CD14-positive monocyte (primary cell): ENCODE results near the gene DNAJC7. TPM values are rescaled to one million over a fixed set of nuclear protein-coding genes. Genes with fewer than 3 reads are reported as not detected.
A peak's percentile ranks its signal among the peaks of the same experiment; 100 is the strongest.

Experiments used
- DNase-seq, 3 donors: peaks; one replicate each; pipeline ENCODE4 v3.0.0-alpha.2; 2011 to 2022
- H2AFZ ChIP-seq: 2 replicates; pipeline ENCODE4 v1.6.0; 2012; ENCODE audit warnings: mild to moderate bottlenecking, low read depth, low read length, inconsistent platforms; ENCODE audit not compliant: insufficient read depth, poor library complexity, severe bottlenecking
- H3K27ac ChIP-seq, 2 donors: 1 replicate in 1 of 2; 2 replicates in 1 of 2; pipeline ENCODE4 v1.5.1; 2012 to 2013; ENCODE audit warnings: low read length in 2 of 2, control low read depth in 1 of 2, inconsistent platforms in 1 of 2, low read depth in 1 of 2, mild to moderate bottlenecking in 1 of 2
- H3K27me3 ChIP-seq, 2 donors: one replicate each; pipeline versions ENCODE4 v1.6.0 to v1.6.1; 2011 to 2013; ENCODE audit warnings: low read length in 2 of 2; ENCODE audit not compliant: control insufficient read depth in 2 of 2, insufficient read depth in 2 of 2
- H3K36me3 ChIP-seq, 2 donors: replicated peaks in 1 of 2; 1 replicate in 1 of 2; 2 replicates in 1 of 2; pipeline versions ENCODE4 v1.5.1 to v1.6.1; 2012 to 2013; ENCODE audit warnings: low read length in 2 of 2, control low read depth in 1 of 2, inconsistent platforms in 1 of 2, mild to moderate bottlenecking in 1 of 2; ENCODE audit not compliant: insufficient read depth in 2 of 2, control insufficient read depth in 1 of 2
- H3K4me1 ChIP-seq, 2 donors: 1 replicate in 1 of 2; 2 replicates in 1 of 2; pipeline versions ENCODE4 v1.5.1 to v1.6.1; 2012 to 2013; ENCODE audit warnings: low read length in 2 of 2, control low read depth in 1 of 2, inconsistent platforms in 1 of 2, mild to moderate bottlenecking in 1 of 2, moderate library complexity in 1 of 2; ENCODE audit not compliant: insufficient read depth in 2 of 2, control insufficient read depth in 1 of 2
- H3K4me2 ChIP-seq: replicated peaks from 2 replicates; pipeline ENCODE3; 2012; ENCODE audit warnings: low read length, moderate library complexity, mild to moderate bottlenecking; ENCODE audit not compliant: poor library complexity, severe bottlenecking; ENCODE audit errors: extremely low read depth
- H3K4me3 ChIP-seq, 3 experiments: fragments of 200-600 bp in 1 of 3; sonication (generic) in 1 of 3; replicated peaks in 1 of 3; 1 replicate in 2 of 3; 2 replicates in 1 of 3; pipeline ENCODE4 v1.5.1; 2011 to 2013; ENCODE audit warnings: low read length in 3 of 3, mild to moderate bottlenecking in 3 of 3, control low read depth in 2 of 3, low read depth in 2 of 3, inconsistent platforms in 1 of 3, moderate library complexity in 1 of 3
- H3K79me2 ChIP-seq: 2 replicates; pipeline ENCODE4 v1.6.0; 2012; ENCODE audit warnings: mild to moderate bottlenecking, control low read depth, inconsistent platforms, low read length, moderate library complexity; ENCODE audit not compliant: insufficient read depth
- H3K9ac ChIP-seq: 2 replicates; pipeline ENCODE4 v1.6.0; 2017; ENCODE audit warnings: low read length, mild to moderate bottlenecking; ENCODE audit not compliant: insufficient read depth, poor library complexity, severe bottlenecking
- H3K9me3 ChIP-seq, 2 donors: replicated peaks in 1 of 2; 1 replicate in 1 of 2; 2 replicates in 1 of 2; pipeline versions ENCODE4 v1.5.1 to v1.6.1; 2012 to 2013; ENCODE audit warnings: low read length in 2 of 2, control low read depth in 1 of 2; ENCODE audit not compliant: control insufficient read depth in 1 of 2, insufficient read depth in 1 of 2
- H4K20me1 ChIP-seq: 2 replicates; pipeline ENCODE4 v1.6.0; 2012; ENCODE audit warnings: mild to moderate bottlenecking, low read length, control low read depth, moderate library complexity; ENCODE audit not compliant: insufficient read depth
- H3K27ac Mint-ChIP-seq, 7 donors: one replicate each; pipeline ENCODE4 v1.8.0; 2020; ENCODE audit warnings: mild to moderate bottlenecking in 7 of 7, mixed read lengths in 7 of 7, moderate library complexity in 6 of 7, inconsistent platforms in 2 of 7
- H3K27me3 Mint-ChIP-seq, 3 donors: one replicate each; pipeline ENCODE4 v1.8.0; 2021 to 2022; ENCODE audit warnings: low read depth in 3 of 3, mild to moderate bottlenecking in 3 of 3, mixed read lengths in 3 of 3, moderate library complexity in 3 of 3, inconsistent platforms in 1 of 3
- H3K36me3 Mint-ChIP-seq, 2 donors: one replicate each; pipeline ENCODE4 v1.8.0; 2020; ENCODE audit warnings: mixed read lengths in 2 of 2, inconsistent platforms in 1 of 2, mild to moderate bottlenecking in 1 of 2
- H3K4me1 Mint-ChIP-seq: one replicate; pipeline ENCODE4 v1.8.0; 2020; ENCODE audit warnings: mild to moderate bottlenecking, mixed read lengths
- H3K4me3 Mint-ChIP-seq, 2 donors: one replicate each; pipeline ENCODE4 v1.8.0; 2020; ENCODE audit warnings: mild to moderate bottlenecking in 2 of 2, mixed read lengths in 2 of 2, moderate library complexity in 1 of 2
- H3K9me3 Mint-ChIP-seq, 7 donors: one replicate each; pipeline ENCODE4 v1.8.0; 2020 to 2022; ENCODE audit warnings: mixed read lengths in 7 of 7, mild to moderate bottlenecking in 6 of 7, moderate library complexity in 6 of 7, inconsistent platforms in 2 of 7
- CTCF ChIP-seq: fragments of 200-600 bp; IDR thresholded peaks from one replicate; pipeline ENCODE4 v1.8.0; 2022; ENCODE audit warnings: antibody characterized with exemption, mild to moderate bottlenecking
- WGBS: methylation state at CpG from one replicate; pipeline ENCODE4 v1.1.5; 2013; ENCODE audit warnings: missing lambda C conversion rate; ENCODE audit not compliant: insufficient coverage; 5-methylcytosine and 5-hydroxymethylcytosine counted together
- intact Hi-C, 2 donors: fragments of 100-400 bp; cut with micrococcal nuclease; formaldehyde crosslinking; loops; one replicate each; pipeline versions ENCODE4 v1.15.0 to v1.15.1; 2023
- polyA plus RNA-seq, 3 donors: library from polyadenylated mRNA; depleted of rRNA in 1 of 3; unstranded in 2 of 3; stranded (reverse) in 1 of 3; fragments of 300-500 nt in 2 of 3; fragments of >200 nt in 1 of 3; fragmentation: Illumina TruSeq in 2 of 3; gene quantifications; 1 replicate in 2 of 3; 2 replicates in 1 of 3; pipeline ENCODE4 v1.2.3, GENCODE V29; 2012 to 2021

DNAJC7 gene
- polyA plus RNA-seq, 3 donors = 29.1 to 79.7 (median 59.6) TPM

- Histone ChIP-seq H4K20me1 (peaks cover 97% of the 10 kb centered on the region), H2AFZ (no peak overlapping the region), H3K27ac (peak overlapping the region in 1 of 2 donors; percentile 60), H3K36me3 (peaks cover 52 to 73% of the 10 kb centered on the region in 2 donors), H3K4me1 (peaks cover 11 to 20% of the 10 kb centered on the region in 2 donors), H3K4me3 (no peak overlapping the region), H3K79me2 (peaks cover 89% of the 10 kb centered on the region), H3K9me3 (no peaks in the 10 kb centered on the region), H3K4me2 (no peak overlapping the region), H3K9ac (no peak overlapping the region), H3K27me3 (no peaks in the 10 kb centered on the region)
- intact Hi-C loops = no loop called here
- peaks cover 52 to 62% of the 10 kb centered on the region in 2 donors for H3K36me3 Mint-ChIP-seq
- H3K4me3 Mint-ChIP-seq = no peak overlapping the region
- H3K27me3 Mint-ChIP-seq = no peaks in the 10 kb centered on the region
- H3K9me3 Mint-ChIP-seq = no peaks in the 10 kb centered on the region
- no peak for TF ChIP-seq CTCF
- WGBS = no CpG with 5 or more reads among the region's 2 CpGs
- peaks cover 47% of the 10 kb centered on the region for H3K4me1 Mint-ChIP-seq
- H3K27ac Mint-ChIP-seq = peak overlapping the region in 3 of 7 donors; percentile 41 to 54 (median 53)
- no peak for DNase-seq
These were observed 15.5 kb downstream of the DNAJC7 start for GRCh38 chr17:42001729-42002128.

- Histone ChIP-seq H3K36me3 (peaks cover 63 to 85% of the 10 kb centered on the region in 2 donors), H3K79me2 (peaks cover 87% of the 10 kb centered on the region), H4K20me1 (peaks cover 97% of the 10 kb centered on the region), H3K9ac (no peak overlapping the region), H3K9me3 (no peaks in the 10 kb centered on the region), H3K4me3 (no peak overlapping the region), H3K4me2 (no peak overlapping the region), H3K27me3 (no peaks in the 10 kb centered on the region), H3K27ac (peak overlapping the region in 1 of 2 donors; percentile 60), H2AFZ (no peak overlapping the region), H3K4me1 (peaks cover 5 to 20% of the 10 kb centered on the region in 2 donors)
- H3K27ac Mint-ChIP-seq = peak overlapping the region in 4 of 7 donors; percentile 2 to 69 (median 54)
- H3K9me3 Mint-ChIP-seq = no peaks in the 10 kb centered on the region
- no peaks in the 10 kb centered on the region for H3K27me3 Mint-ChIP-seq
- no peak for DNase-seq
- peaks cover 42% of the 10 kb centered on the region for H3K4me1 Mint-ChIP-seq
- intact Hi-C loops = no loop called here
- no peak for TF ChIP-seq CTCF
- 60% methylated on average over 1 of the region's 3 CpGs for WGBS
- no peak overlapping the region for H3K4me3 Mint-ChIP-seq
- peaks cover 63 to 73% of the 10 kb centered on the region in 2 donors for H3K36me3 Mint-ChIP-seq
These were observed 16.7 kb downstream of the DNAJC7 start for GRCh38 chr17:42000413-42001133.
